ENCODE measurements around the gene SOX30. TPM values are rescaled to one million over a fixed set of nuclear protein-coding genes. Genes with fewer than 3 reads are reported as not detected.

The SOX30 gene
- polyA plus RNA-seq, 4 donors, result 0.39 to 0.79 (median 0.61) TPM

DNA sequence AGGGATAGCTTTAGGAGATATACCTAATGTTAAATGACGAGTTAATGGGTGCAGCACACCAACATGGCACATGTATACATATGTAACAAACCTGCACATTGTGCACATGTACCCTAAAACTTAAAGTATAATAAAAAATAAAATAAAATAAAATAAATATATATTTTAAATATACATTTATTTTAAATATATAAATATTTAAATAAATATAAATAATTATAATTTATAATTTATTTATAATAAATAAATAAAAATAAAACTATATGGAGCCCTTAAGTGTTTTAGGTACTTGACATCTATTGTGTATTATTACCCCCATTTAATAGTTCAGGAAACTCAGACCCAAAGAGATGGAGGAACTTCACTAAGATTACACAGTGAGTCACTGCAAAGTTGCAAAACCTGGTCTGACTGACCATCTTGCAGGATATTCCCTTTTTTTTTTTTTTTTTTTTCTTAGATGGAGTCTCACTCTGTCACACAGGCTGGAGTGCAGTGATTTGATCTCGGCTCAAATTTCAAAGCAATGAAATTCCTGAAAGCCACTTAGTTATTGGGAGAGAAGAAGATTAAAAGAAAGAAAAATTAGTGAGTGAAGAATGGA, 13.3 kb upstream of the SOX30 start:
- no peak for DNase-seq (ENCODE audit: low read depth in 4 of 4, low spot score in 2 of 4)

DNA sequence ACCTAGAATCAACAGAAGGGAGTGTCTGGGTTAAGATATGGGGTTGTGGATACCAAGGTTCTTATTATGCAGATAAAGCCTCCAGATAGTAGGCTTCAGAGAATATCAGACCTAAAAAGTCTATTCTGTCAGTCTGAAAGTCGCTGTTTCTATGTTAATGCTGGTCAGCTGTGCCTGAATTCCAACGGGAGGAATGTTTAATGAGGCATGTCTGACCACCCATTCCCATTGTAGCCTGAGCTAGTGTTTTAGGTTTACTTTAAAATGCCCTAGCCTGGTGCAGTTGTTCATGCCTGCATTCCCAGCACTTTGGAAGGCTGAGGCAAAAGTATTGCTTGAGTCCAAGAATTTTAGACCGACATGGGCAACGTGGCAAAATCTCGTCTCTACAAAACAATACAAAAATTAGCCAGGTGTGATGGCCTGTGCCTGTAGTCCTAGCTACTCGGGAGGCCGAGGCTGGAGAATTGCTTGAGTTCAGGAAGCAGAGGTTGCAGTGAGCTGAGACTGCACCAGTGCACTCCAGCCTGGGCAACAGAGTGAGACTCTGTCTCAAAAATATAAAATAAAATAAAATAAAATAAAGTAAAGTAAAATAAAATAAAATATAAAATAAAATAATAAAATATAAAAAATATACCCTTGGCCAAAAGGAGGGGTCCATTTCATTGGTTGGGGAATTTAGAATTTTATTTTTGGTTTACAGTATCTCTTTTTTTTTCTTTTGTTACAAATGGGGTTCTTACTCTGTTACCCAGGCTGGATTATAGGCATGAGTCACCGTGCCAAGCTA, 7.8 kb upstream of the SOX30 start:
- peak in 1 of 4 donors; percentile 40 for DNase-seq (ENCODE audit: low read depth in 4 of 4, low spot score in 2 of 4)

DNA sequence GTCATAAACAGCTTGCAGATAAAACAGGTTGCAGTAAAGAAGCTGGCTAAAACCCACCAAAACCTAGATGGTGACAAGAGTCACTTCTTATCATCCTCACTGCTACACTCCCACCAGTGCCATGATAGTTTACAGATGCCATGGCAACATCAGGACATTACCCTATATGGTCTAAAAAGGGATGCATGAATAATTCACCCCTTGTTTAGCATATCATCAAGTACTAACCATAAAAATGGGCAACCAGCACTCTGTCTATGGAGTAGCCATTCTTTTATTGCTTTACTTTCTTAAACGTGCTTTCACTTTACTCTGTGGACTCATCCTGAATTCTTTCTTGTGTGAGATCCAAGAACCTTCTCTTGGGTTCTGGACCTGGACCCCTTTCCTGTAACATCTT, 6.7 kb upstream of the SOX30 start:
- no peak for DNase-seq (ENCODE audit: low read depth in 4 of 4, low spot score in 2 of 4)

DNA sequence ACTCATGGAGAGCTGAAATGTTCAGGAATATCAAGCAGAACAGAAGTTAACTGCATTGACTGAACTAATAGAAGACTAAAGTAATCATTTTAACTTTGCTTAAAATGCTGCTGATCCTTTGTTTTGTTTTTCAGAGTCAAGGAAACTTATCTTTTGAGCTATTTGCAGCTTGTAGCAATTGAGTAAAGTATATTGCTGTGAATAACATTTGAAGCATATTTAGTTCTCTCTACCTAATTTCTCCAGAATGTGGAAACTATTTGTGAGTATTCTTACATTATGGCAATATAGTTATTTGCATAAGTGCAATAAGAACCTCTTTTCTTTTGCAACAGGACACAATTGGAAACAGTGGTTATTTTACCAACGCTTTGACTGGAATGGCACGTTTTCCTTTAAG, 5.3 kb upstream of the SOX30 start:
- no peak for DNase-seq (ENCODE audit: low read depth in 4 of 4, low spot score in 2 of 4)

DNA sequence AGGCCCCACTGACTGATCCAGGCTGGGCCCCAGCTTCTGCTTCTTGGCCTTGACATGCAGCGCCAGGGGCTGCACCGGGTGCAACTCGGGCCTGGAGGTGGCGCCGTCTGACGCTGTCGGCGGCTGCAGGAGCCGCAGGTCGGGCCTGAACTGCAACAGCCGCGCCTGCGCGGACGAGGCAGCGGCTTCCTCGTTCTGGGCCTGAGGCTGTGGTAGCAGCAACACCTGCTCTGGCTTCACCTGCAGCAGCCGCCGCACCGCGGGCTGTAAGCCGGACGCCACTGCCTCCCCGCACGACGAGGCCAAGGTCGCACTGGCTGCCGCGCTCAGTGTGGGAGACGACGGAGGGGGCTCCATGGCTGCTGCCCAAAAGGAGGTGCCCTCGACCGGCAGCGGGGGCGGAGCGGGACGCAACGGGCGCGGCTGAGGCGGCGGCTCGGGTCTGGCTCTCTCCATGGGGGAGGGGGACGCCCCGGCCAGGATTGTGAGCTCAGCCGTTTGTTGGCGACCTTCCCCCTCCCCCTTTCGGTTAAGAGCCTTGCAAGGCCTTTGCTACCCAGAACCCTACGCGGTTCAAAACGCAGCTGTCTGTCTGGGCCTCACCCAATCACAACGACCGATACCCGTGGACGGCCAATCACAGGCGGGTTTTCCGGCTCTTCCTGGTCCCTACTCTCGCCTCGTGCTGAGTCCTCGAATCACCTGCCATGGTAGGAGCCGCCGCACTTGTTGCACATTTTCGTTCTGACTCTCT, 438 bp downstream of the SOX30 start:
- DNase-seq (ENCODE audit: low read depth in 4 of 4, low spot score in 2 of 4), result peak in 2 of 4 donors; percentile 32 to 53

DNA sequence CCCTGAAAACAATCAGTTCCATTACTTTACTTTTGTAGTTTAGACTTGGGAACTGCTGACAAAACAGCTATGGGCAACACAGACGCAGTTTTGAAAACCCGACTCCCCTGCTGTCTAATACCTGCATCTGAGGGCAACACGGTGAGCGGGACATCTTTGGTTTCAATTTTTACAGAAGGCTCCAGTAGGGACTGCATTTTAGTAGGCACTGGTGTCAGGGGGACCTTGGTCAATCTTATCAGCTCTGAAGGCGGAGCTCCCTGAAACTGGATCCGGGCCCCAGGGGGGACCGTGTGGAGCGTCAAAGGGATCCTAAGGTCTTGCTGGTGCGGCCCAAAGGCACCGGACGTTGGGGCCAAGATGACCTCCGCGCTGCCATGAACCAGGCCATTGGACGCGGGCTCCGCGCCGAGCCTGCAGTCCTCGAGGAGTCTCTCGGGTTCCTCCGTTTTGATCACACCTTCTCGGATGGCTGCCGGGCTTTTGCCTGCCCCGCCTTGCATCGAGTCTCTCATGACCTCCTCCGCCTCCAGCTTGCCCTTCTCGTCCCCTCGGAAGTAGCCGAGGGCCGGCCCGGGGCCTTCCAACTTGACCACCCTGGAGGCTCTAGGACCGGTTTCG, 1.1 kb downstream of the SOX30 start:
- DNase-seq (ENCODE audit: low read depth in 4 of 4, low spot score in 2 of 4), result no peak

DNA sequence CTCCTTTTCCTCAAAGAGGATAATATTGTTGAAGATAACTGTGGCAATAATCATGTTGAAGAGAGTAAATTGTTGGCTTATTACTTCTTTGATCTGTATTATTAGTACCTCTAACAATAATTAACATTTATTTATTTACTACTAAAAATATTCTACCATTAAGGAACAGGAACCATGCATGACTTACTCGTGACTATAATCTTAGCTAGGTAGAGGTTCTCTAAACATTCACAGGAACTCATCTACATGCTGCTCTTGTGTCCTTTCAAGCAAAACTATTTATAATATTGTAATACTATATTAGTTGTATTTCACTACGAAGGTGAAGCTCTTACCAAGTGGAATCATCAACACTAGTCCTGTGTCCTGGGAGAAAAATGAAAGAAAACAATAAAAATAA, 3.1 kb downstream of the SOX30 start:
- DNase-seq (ENCODE audit: low read depth in 4 of 4, low spot score in 2 of 4), result no peak

DNA sequence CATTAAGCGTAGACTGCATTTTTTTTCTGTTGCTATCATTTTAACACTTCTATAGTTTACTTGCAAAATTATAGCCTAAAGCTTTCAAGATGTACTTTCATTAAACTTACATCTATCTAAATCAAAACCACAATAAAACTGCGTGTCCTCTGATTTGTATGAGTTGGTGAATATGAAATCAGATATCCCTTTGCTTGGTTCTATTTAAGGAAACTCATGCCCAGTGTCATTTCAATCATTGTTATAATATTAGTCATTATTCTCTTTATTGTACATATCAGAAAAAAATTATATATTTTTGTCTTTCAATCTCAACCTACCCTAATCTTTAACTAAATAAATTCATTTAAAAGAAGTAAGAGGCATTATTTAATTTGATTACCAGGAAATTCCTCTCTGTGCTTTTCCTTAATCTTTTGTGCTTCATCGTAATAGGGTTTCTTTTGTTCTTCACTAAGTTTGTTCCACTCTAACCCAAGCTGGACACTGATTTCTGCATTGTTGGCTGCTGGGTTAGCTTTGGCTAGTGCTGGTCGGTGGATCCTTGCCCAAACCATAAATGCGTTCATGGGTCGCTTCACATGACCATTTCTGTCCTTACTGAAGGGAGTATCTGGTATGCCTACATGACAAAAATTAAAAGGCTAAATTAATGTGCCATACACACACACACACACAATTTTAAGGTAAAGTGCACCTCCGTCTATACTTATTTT, 3.8 kb downstream of the SOX30 start:
- DNase-seq (ENCODE audit: low read depth in 4 of 4, low spot score in 2 of 4), result no peak

DNA sequence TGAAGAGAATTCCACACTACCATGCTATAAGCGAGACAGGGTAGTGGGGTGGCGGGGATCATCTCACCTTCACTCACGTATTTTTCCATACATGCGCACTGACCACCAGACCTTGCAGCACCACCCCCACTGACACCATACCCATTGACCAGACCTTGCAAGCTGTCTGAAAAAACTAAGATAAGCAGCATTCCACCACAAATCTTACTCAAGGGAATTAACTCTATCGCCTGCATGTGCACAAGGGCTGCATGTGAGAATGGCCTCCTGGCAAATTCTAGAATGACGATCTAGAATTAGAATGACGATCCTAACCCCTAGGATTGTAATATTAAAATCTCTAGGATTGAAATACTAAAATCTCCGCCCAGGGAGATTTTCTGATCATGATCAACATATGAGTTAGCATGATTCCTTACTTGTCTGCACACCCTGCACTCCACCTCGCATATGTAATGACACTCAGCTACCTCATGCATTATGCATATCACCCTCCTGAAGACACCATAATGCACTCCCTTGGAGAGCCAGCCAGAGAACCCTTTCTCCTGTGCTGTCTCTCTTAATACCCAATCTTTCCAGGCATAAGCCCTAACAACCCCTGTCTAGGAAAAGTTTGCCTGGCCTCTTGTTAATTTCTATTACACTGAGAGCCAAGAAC, 11.7 kb downstream of the SOX30 start:
- DNase-seq (ENCODE audit: low read depth in 4 of 4, low spot score in 2 of 4), result no peak

DNA sequence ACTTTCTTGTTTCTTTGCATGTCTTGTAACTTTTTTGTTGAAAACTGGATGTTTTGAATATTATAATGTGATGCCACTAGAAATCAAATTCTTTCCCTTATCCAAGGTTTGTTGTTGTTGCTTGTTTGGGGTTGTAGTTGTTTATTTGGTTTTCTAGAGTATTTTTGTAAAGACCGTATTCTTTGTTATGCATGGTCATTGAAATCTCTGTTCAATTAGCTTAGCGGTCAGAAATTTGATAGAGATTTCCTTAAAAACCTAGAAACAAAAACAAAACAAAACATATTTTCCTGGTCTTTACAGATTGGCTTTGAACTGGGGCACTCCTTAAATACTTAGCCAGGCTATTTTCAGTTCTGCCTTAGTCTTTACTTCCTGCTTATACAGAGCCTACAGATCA, 21.9 kb downstream of the SOX30 start:
- DNase-seq (ENCODE audit: low read depth in 4 of 4, low spot score in 2 of 4), result no peak

DNA sequence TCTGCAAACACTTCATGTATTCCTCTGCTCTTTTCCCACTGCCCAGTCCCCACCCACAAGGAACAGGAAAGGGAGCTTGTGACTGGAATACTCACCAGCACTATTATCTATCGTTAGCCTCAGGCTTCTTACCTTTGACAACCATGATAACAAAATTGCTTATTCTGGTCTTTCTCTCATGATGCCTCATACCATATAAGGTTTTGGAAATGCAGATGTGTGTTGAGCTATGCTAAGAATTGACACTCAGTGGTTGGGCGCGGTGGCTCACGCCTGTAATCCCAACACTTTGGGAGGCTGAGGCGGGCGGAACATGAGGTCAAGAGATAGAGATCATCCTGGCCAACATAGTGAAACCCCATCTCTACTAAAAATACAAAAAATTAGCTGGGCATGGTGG, 25.4 kb downstream of the SOX30 start:
- DNase-seq (ENCODE audit: low read depth in 4 of 4, low spot score in 2 of 4), result no peak

DNA sequence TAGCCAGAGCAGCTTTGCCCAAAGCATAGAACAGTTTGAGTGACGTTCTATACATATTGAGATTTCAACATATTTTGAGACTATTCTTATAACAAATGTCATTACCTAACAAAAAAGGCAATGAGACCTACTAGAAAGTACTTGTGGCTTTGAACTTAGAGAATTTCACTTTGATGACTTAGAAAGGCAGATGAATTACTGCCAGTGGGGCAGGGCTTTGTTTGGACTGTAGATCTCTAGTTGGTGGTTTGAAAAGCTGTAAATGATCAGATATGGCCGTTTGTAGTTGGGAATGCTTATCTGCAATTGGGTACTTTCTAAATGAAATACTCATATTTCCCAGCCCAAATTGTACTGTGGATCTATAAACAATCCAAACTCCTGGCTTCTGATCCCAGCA, 28.1 kb downstream of the SOX30 start:
- DNase-seq (ENCODE audit: low read depth in 4 of 4, low spot score in 2 of 4), result no peak

DNA sequence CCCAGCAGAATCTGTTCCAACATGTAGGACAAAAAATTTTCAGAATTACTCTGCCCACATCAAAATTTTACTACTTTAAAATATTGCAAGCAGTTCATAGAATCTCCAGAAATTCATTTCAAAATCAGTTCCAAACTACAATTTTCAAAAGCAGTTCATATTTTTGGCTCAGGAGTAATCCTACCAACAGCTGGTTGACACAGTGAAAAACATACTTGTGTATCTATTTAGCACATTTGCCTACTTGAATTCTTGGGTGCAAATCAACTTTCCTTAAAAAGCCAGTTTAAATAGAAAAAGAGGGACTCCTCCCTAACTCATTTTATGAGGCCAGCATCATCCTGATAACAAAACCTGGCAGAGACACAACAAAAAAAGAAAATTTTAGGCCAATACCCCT, 31.5 kb downstream of the SOX30 start:
- DNase-seq (ENCODE audit: low read depth in 4 of 4, low spot score in 2 of 4), result no peak

DNA sequence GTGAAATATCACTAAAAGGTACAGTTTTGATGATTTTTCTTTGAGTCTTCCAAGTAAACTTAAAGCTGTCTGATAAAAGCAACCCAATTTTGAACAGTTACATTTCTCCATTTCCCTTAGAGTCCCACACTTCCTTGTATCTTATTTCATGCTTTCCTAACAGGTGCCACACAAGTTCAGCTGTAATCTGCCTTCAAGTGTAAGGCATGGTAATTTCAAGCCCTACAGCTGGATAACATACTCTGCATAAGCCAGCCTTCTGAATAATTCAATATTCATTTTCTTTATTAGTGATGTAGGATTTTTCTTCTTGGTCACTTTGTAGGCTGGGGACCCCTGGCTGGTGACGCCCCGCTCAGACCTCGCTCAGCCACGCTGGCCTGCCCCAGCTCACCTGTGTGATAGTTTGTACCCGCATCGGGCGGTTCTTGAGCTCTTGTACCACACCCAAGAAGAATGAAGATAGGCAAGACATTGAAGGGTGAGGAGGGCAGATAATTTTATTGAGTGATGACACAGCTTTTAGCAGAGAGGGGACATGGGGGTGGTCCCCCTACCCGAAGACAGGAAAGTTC, 34.0 kb downstream of the SOX30 start:
- no peak for DNase-seq (ENCODE audit: low read depth in 4 of 4, low spot score in 2 of 4)

DNA sequence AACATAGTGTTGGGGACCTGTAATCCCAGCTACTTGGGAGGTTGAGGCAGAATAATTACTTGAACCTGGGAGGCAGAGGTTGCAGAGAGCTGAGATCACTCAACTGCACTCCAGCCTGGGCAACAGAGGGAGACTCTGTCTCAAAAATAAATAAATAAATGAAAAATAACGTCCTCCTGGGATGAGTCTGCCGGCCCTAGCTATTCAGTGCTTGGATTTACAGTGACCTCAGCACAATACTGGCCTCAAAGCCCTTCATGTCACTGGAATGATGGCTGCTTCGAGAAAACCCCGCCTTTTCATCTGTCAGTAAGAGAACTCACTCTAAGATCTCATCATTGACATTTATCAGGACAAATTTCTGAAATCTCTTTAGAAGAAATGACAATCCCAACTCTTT, 35.5 kb downstream of the SOX30 start:
- no peak for DNase-seq (ENCODE audit: low read depth in 4 of 4, low spot score in 2 of 4)

DNA sequence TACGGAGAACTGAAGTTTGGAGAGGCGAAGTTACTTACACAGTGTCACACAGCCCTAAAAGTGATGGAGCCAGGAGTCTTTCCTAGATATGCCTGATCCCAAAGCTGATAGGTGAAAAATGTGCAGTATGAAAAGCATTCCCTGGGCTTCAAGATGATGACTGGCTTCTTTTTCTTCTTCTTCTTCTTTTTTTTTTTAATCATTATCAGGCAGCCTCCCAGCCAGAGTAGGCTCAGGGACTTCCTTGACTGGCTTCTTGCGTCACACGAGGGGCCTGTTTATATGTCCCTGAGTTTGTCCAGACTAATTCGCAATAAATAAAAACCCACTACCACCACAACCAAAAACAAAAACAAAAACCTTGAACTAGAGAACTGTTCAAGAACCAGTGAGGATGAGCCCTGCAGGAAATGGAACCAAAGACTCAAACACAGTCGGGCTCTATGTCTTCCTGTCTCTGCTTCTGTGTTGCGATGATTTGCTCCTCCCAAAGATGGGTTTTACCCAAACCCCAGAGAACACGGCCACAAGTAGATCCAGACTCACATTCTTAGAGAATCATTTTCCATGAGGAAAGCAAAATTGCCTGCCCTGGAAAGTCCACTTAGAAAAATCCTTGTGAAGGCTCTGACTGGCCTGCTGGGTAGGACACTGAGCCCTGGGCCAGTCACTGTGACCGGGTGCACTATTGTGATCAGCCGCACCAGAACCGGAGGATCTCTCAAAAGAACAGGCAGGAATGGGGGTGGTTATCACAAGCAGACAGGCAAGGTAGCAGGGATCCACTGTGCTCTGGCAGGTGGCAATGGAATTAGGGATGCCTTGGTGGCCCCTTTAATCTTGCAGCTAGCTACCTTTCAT, 38.6 kb downstream of the SOX30 start:
- no peak for DNase-seq (ENCODE audit: low read depth in 4 of 4, low spot score in 2 of 4)

DNA sequence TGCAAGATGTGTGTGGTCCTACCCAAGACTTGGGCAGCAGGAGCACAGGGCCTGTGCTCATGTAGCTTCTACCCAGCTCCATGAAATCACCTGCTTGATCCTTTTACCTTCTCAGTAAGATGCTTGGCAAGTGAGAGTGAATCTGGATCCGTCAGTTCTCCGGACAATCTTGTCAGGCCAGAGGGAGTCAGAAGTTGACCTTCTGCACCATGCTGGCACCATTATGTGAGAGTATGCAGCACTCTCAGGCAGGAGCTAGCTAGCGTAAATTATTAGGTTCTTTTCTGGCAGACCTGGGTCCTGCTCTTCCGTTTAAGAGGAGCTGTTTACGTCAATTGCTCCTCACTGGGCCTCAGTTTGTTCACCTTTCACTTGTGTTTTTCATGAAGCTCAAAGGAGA, 39.7 kb downstream of the SOX30 start:
- no peak for DNase-seq (ENCODE audit: low read depth in 4 of 4, low spot score in 2 of 4)

DNA sequence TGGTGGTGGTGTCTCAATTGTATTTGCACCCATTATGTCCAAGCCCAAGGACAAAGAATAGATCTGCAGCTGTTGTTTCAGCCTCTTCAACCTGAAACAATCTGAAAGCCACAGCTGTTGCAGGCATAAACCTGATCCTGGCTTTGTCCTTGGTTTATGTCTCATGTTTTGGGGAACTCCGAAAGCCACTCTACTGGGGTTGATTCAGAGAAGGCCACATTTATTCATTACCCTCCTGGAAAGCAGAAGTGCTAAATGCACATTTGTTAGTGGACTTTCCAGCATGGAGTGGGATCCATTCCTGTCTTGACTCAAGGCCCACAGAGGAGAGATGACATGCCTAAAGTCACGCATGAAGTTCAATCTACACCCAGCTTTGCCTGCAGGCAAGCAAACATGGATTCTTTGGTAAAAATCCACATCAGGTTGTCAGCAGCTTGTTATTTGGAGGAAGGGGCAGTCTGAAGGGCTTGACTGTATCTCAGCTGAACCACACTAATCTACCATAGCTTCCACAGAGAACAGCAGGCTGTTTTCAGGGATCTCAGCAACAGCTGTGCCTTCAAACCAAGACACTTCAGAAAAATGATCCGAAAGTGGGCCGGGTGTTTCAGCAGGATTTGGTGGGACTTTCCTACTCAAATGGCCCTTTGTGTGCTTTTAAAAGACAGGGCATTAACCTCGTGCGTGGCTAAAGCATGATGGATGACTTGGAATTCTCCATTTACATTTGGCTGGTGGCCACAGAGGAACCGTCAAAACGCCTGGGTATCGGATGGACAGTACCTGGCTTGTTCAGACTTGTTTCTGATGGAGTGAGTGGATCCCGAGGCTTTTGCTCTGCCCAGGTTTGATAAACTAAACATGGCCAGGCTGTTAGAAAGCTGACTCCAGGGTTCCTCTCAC, 40.4 kb downstream of the SOX30 start:
- DNase-seq (ENCODE audit: low read depth in 4 of 4, low spot score in 2 of 4), result peak in 1 of 4 donors; percentile 10

All from left renal cortex interstitium (tissue), 4 donors.